HepG2 (cell line): ENCODE data around the gene ENO3. TPM values are rescaled to one million over a fixed set of nuclear protein-coding genes. Genes with fewer than 3 reads are reported as not detected.
A peak's percentile ranks its signal among the peaks of the same experiment; 100 is the strongest.

ENCODE experiments used
- ATAD3A ChIP-seq: sonication (generic); formaldehyde crosslinking; IDR thresholded peaks from 2 replicates; pipeline ENCODE4 v1.4.0; 2020; ENCODE audit warnings: missing genetic modification reagents
- CEBPB ChIP-seq: IDR thresholded peaks from 2 replicates; pipeline ENCODE4 v1.6.1; 2011; ENCODE audit warnings: low read depth, low read length, improper control_type of control experiment, borderline replicate concordance
- DNMT1 ChIP-seq: sonication (generic); formaldehyde crosslinking; IDR thresholded peaks from 2 replicates; pipeline ENCODE4 v1.5.1; 2020; ENCODE audit warnings: mild to moderate bottlenecking, missing genetic modification reagents
- GTF2F1 ChIP-seq: fragments of 150-350 bp; IDR thresholded peaks from 2 replicates; pipeline ENCODE4 v1.6.1; 2014; ENCODE audit warnings: low read length
- HNRNPH1 ChIP-seq: fragments of 200-400 bp; formaldehyde crosslinking; optimal IDR thresholded peaks from 2 replicates; pipeline ENCODE3; 2017; ENCODE audit warnings: mild to moderate bottlenecking, low read depth, low read length
- LCORL ChIP-seq, 2 experiments: fragments of 450-650 bp in 1 of 2; sonication (generic) in 1 of 2; formaldehyde crosslinking in 1 of 2; IDR thresholded peaks; 2 replicates each; pipeline versions ENCODE4 v1.5.0 to v1.6.1; 2017 to 2020; ENCODE audit warnings: antibody characterized with exemption in 1 of 2, missing genetic modification reagents in 1 of 2
- MAFG ChIP-seq: sonication (generic); formaldehyde crosslinking; IDR thresholded peaks from 2 replicates; pipeline ENCODE4 v1.5.1; 2020; ENCODE audit warnings: mild to moderate bottlenecking, missing genetic modification reagents
- MZF1 ChIP-seq: sonication (generic); formaldehyde crosslinking; IDR thresholded peaks from 2 replicates; pipeline ENCODE4 v1.8.1; 2023; ENCODE audit warnings: mild to moderate bottlenecking, missing genetic modification reagents, borderline replicate concordance
- NPAS2 ChIP-seq: sonication (generic); formaldehyde crosslinking; IDR thresholded peaks from 2 replicates; pipeline ENCODE4 v1.8.0; 2022; ENCODE audit warnings: mild to moderate bottlenecking, missing genetic modification reagents, borderline replicate concordance
- NR0B2 ChIP-seq: sonication (generic); formaldehyde crosslinking; IDR thresholded peaks from 2 replicates; pipeline ENCODE4 v1.4.0; 2020; ENCODE audit warnings: mild to moderate bottlenecking, missing genetic modification reagents
- PRMT3 ChIP-seq: sonication (generic); formaldehyde crosslinking; IDR thresholded peaks from 2 replicates; pipeline ENCODE4 v1.8.1; 2022; ENCODE audit warnings: low read depth, mild to moderate bottlenecking, moderate library complexity, missing genetic modification reagents, borderline replicate concordance
- SIX4 ChIP-seq: sonication (generic); formaldehyde crosslinking; IDR thresholded peaks from 2 replicates; pipeline ENCODE4 v1.4.0; 2020; ENCODE audit warnings: missing genetic modification reagents
- TBL1XR1 ChIP-seq: fragments of 150-350 bp; IDR thresholded peaks from 2 replicates; pipeline ENCODE4 v1.6.1; 2014; ENCODE audit warnings: borderline replicate concordance, low read length; ENCODE audit not compliant: partially characterized antibody
- ZKSCAN1 ChIP-seq: fragments of 150-350 bp; IDR thresholded peaks from 2 replicates; pipeline ENCODE4 v1.6.1; 2014; ENCODE audit warnings: low read length
- ZNF253 ChIP-seq: sonication (generic); formaldehyde crosslinking; IDR thresholded peaks from 2 replicates; pipeline ENCODE4 v1.8.0; 2022; ENCODE audit warnings: mild to moderate bottlenecking, missing genetic modification reagents, borderline replicate concordance
- ZNF274 ChIP-seq: sonication (generic); formaldehyde crosslinking; IDR thresholded peaks from 2 replicates; pipeline ENCODE4 v1.5.1; 2020; ENCODE audit warnings: mild to moderate bottlenecking, missing genetic modification reagents
- ZNF598 ChIP-seq: sonication (generic); formaldehyde crosslinking; IDR thresholded peaks from 2 replicates; pipeline ENCODE4 v1.5.1; 2020; ENCODE audit warnings: mild to moderate bottlenecking, missing genetic modification reagents, borderline replicate concordance
- ZNF678 ChIP-seq: sonication (generic); formaldehyde crosslinking; IDR thresholded peaks from 2 replicates; pipeline ENCODE4 v1.4.0; 2020; ENCODE audit warnings: mild to moderate bottlenecking, missing genetic modification reagents
- polyA plus RNA-seq, 8 experiments: library from polyadenylated mRNA; depleted of rRNA in 3 of 8; stranded (reverse) in 7 of 8; unstranded in 1 of 8; fragments of >200 nt; fragmentation: Illumina TruSeq in 4 of 8; extraction: Trizol in 4 of 8; gene quantifications; 2 replicates each; pipeline versions ENCODE4 v1.2.1 to v1.2.3, GENCODE V29; 2011 to 2016; ENCODE audit warnings: low read depth in 4 of 8, missing spikeins in 1 of 8, mixed read lengths in 1 of 8; ENCODE audit not compliant: insufficient read depth in 1 of 8
- total RNA-seq, 5 experiments: library from RNA; depleted of rRNA; stranded (reverse); fragments of >200 nt; fragmentation: Illumina TruSeq; extraction: Trizol; gene quantifications; 2 replicates each; pipeline ENCODE4 v1.2.3, GENCODE V29; 2016; ENCODE audit warnings: low read depth in 1 of 5
- TF ChIP-seq, protein P1 (sequence below): sonication (generic); formaldehyde crosslinking; IDR thresholded peaks from 2 replicates; pipeline ENCODE4 v1.8.0; 2023; ENCODE audit warnings: mild to moderate bottlenecking, missing genetic modification reagents
- TF ChIP-seq, protein P2 (sequence below): sonication (generic); formaldehyde crosslinking; IDR thresholded peaks from 2 replicates; pipeline ENCODE4 v1.5.0; 2020; ENCODE audit warnings: mild to moderate bottlenecking, missing genetic modification reagents, borderline replicate concordance

The ENO3 gene
- total and polyA plus RNA-seq, 2 of the 13 experiments (the other 11 are each of a cell fraction or from before 2014, with no cell fraction given), result 59.8 to 69.8 TPM

DNA sequence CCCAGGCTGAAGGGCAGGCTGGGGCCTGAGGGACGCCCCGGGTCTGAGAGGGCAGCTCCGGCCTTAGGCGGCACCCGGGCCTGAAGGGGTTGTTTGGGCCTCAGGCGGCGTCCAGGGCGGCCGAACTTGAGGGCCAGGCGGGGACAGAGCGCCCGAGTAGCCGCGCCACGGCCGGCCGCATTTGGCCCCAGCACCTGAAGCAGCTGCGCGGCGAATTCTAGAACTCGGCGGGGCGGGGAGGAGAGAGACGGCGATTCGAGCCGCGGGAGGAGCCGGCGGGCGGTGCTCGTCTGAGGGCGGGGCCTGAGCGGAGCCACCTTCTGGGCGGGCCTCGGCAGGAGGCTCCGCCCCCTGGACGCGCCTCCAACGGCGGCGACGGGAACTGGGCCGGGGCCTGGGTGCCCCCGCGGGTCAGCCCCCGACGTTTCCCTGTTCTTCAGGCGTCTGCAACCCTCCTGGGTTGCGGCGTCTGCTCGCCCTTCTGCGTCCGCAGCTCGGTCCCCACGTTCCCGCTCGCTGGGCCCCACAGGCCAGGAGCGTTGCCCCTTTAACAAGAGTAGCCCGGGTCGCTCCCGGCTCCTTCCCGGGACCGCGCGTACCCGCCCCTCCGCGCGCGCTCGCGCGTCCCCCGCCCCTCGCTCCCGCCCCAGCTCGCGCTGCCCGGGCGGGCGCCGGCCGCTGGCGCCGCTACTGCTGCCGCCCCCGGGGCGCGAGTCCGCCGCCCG, 46.5 kb downstream of the ENO3 start, which contains the start of the genes INCA1 and KIF1C (continued):
- TF ChIP-seq, protein P1, sequence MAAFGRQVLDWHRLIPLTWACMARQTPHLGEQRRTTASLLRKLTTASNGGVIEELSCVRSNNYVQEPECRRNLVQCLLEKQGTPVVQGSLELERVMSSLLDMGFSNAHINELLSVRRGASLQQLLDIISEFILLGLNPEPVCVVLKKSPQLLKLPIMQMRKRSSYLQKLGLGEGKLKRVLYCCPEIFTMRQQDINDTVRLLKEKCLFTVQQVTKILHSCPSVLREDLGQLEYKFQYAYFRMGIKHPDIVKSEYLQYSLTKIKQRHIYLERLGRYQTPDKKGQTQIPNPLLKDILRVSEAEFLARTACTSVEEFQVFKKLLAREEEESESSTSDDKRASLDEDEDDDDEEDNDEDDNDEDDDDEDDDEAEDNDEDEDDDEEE (CRISPR knock-in tag), result no peak; the same call in 1 of the 2 replicates
- TF ChIP-seq NR0B2 (peak; percentile 43; the same call in 1 of the 2 replicates), MZF1 (CRISPR knock-in tag) (no peak), MAFG (CRISPR knock-in tag) (no peak), LCORL (IDR thresholded peaks at IDR 0.05) (no peak), LCORL (CRISPR knock-in tag; IDR thresholded peaks at IDR 0.05) (no peak), DNMT1 (CRISPR knock-in tag) (no peak), PRMT3 (CRISPR knock-in tag) (no peak), ZNF678 (CRISPR knock-in tag) (0 out of 2 replicates have a peak, but pooled peaks have one; percentile 33), SIX4 (CRISPR knock-in tag) (no peak), GTF2F1 (no peak), NPAS2 (CRISPR knock-in tag) (no peak), TBL1XR1 (no peak), ZNF598 (peak; percentile 29; the same call in 1 of the 2 replicates), ZKSCAN1 (no peak), CEBPB (no peak), ZNF253 (CRISPR knock-in tag) (no peak), HNRNPH1 (no peak), ZNF274 (CRISPR knock-in tag) (peak; percentile 83), ATAD3A (CRISPR knock-in tag) (no peak)
- TF ChIP-seq, protein P2, sequence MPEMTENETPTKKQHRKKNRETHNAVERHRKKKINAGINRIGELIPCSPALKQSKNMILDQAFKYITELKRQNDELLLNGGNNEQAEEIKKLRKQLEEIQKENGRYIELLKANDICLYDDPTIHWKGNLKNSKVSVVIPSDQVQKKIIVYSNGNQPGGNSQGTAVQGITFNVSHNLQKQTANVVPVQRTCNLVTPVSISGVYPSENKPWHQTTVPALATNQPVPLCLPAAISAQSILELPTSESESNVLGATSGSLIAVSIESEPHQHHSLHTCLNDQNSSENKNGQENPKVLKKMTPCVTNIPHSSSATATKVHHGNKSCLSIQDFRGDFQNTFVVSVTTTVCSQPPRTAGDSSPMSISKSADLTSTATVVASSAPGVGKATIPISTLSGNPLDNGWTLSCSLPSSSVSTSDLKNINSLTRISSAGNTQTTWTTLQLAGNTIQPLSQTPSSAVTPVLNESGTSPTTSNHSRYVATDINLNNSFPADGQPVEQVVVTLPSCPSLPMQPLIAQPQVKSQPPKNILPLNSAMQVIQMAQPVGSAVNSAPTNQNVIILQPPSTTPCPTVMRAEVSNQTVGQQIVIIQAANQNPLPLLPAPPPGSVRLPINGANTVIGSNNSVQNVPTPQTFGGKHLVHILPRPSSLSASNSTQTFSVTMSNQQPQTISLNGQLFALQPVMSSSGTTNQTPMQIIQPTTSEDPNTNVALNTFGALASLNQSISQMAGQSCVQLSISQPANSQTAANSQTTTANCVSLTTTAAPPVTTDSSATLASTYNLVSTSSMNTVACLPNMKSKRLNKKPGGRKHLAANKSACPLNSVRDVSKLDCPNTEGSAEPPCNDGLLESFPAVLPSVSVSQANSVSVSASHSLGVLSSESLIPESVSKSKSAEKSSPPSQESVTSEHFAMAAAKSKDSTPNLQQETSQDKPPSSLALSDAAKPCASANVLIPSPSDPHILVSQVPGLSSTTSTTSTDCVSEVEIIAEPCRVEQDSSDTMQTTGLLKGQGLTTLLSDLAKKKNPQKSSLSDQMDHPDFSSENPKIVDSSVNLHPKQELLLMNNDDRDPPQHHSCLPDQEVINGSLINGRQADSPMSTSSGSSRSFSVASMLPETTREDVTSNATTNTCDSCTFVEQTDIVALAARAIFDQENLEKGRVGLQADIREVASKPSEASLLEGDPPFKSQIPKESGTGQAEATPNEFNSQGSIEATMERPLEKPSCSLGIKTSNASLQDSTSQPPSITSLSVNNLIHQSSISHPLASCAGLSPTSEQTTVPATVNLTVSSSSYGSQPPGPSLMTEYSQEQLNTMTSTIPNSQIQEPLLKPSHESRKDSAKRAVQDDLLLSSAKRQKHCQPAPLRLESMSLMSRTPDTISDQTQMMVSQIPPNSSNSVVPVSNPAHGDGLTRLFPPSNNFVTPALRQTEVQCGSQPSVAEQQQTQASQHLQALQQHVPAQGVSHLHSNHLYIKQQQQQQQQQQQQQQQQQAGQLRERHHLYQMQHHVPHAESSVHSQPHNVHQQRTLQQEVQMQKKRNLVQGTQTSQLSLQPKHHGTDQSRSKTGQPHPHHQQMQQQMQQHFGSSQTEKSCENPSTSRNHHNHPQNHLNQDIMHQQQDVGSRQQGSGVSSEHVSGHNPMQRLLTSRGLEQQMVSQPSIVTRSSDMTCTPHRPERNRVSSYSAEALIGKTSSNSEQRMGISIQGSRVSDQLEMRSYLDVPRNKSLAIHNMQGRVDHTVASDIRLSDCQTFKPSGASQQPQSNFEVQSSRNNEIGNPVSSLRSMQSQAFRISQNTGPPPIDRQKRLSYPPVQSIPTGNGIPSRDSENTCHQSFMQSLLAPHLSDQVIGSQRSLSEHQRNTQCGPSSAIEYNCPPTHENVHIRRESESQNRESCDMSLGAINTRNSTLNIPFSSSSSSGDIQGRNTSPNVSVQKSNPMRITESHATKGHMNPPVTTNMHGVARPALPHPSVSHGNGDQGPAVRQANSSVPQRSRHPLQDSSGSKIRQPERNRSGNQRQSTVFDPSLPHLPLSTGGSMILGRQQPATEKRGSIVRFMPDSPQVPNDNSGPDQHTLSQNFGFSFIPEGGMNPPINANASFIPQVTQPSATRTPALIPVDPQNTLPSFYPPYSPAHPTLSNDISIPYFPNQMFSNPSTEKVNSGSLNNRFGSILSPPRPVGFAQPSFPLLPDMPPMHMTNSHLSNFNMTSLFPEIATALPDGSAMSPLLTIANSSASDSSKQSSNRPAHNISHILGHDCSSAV (CRISPR knock-in tag), result no peak
